GM19023 (cell line): ENCODE measurements around the gene RIPOR2.

ENCODE experiments used
- ATAC-seq: cut with Tn5 transposase; IDR thresholded peaks from one replicate; pipeline ENCODE4 v1.9.1; 2021; ENCODE audit warnings: mild to moderate bottlenecking, moderate library complexity; ENCODE audit not compliant: unreplicated experiment

Gene RIPOR2

GRCh38 chr6:24907919-24908649, 27.7 kb downstream of the RIPOR2 start:
- ATAC-seq: no peak

GRCh38 chr6:24906314-24906713, 29.4 kb downstream of the RIPOR2 start:
- no peak for ATAC-seq

- ATAC-seq: no peak
Measured at GRCh38 chr6:24905483-24905882, 30.3 kb downstream of the RIPOR2 start.

- ATAC-seq: no peak
Measured at GRCh38 chr6:24903681-24904080, 32.1 kb downstream of the RIPOR2 start.

GRCh38 chr6:24902782-24903181, 33.0 kb downstream of the RIPOR2 start:
- no peak for ATAC-seq

GRCh38 chr6:24901698-24902328, 33.9 kb downstream of the RIPOR2 start:
- no peak for ATAC-seq

- ATAC-seq: no peak
Measured at GRCh38 chr6:24900917-24901697, 34.7 kb downstream of the RIPOR2 start.

GRCh38 chr6:24899997-24900325, 35.8 kb downstream of the RIPOR2 start:
- no peak for ATAC-seq

- no peak for ATAC-seq
Measured at GRCh38 chr6:24899136-24899996, 36.4 kb downstream of the RIPOR2 start.

- ATAC-seq: no peak
Measured at GRCh38 chr6:24898676-24899075, 37.1 kb downstream of the RIPOR2 start.

- no peak for ATAC-seq
Measured at GRCh38 chr6:24897186-24897585, 38.6 kb downstream of the RIPOR2 start.

GRCh38 chr6:24893342-24893850, 42.4 kb downstream of the RIPOR2 start:
- no peak for ATAC-seq

GRCh38 chr6:24891004-24891403, 44.8 kb downstream of the RIPOR2 start:
- no peak for ATAC-seq

GRCh38 chr6:24890471-24890870, 45.3 kb downstream of the RIPOR2 start:
- no peak for ATAC-seq

GRCh38 chr6:24888715-24889370, 46.9 kb downstream of the RIPOR2 start:
- no peak for ATAC-seq

- ATAC-seq: no peak
Measured at GRCh38 chr6:24887545-24888140, 48.1 kb downstream of the RIPOR2 start.

- ATAC-seq: no peak
Measured at GRCh38 chr6:24883618-24884017, 52.1 kb downstream of the RIPOR2 start.

GRCh38 chr6:24882835-24883555, 52.8 kb downstream of the RIPOR2 start:
- ATAC-seq: no peak

GRCh38 chr6:24882295-24882694, 53.5 kb downstream of the RIPOR2 start:
- no peak for ATAC-seq
